HepG2 (cell line): ENCODE results near the gene PAXIP1. TPM values are rescaled to one million over a fixed set of nuclear protein-coding genes. Genes with fewer than 3 reads are reported as not detected.

Source experiments
- ATAC-seq: fragments of 200-7000 bp; cut with Tn5 transposase; 3 replicates; pipeline ENCODE4 v1.9.1; 2020; ENCODE audit warnings: mild to moderate bottlenecking, moderate library complexity
- BruUV-seq: library from RNA; stranded (reverse); fragments of 400-500 nt; replicated peaks from 2 replicates; lab custom pipeline; 2021; lab: Mats Ljungman, UMichigan
- CTCF ChIA-PET: fragments of 300-600 bp; formaldehyde crosslinking; extraction: SDS; loops from one replicate; lab custom pipeline; 2021; ENCODE audit warnings: low total read pairs, inconsistent platforms, low intra/inter-chr PET ratio; lab: Yijun Ruan, JAX
- POLR2A ChIA-PET: fragments of 350-600 bp; sonication (Branson Sonifier 250); formaldehyde crosslinking; loops from one replicate; lab custom pipeline; 2020; ENCODE audit warnings: antibody characterized with exemption, inconsistent platforms; lab: Yijun Ruan, JAX
- DNase-seq: peaks from one replicate; pipeline ENCODE4 v3.0.0-alpha.2; 2015; ENCODE audit warnings: low spot score
- FAIRE-seq: peaks from 3 replicates; lab custom pipeline; 2011; peaks lifted over from hg19 to GRCh38; lab: Jason Lieb, UNC
- H2AFZ ChIP-seq: one replicate; pipeline ENCODE4 v1.6.1; 2011; ENCODE audit warnings: low read length, inconsistent platforms
- H3K27ac ChIP-seq: fragments of 300-600 bp; 3 replicates; pipeline ENCODE4 v1.8.0; 2011; ENCODE audit warnings: mixed run types, mild to moderate bottlenecking, mixed read lengths, low read length, inconsistent platforms; ENCODE audit not compliant: insufficient read depth; ENCODE audit errors: extremely low read length
- H3K27me3 ChIP-seq, 2 experiments: fragments of 200-600 bp in 1 of 2; 2 replicates in 1 of 2; 3 replicates in 1 of 2; pipeline versions ENCODE4 v1.6.0 to v1.8.0; 2011; ENCODE audit warnings: low read length in 2 of 2, mild to moderate bottlenecking in 2 of 2, moderate library complexity in 2 of 2, inconsistent platforms in 1 of 2; ENCODE audit not compliant: insufficient read depth in 2 of 2, control insufficient read depth in 1 of 2
- H3K36me3 ChIP-seq, 2 experiments: fragments of 200-600 bp in 1 of 2; replicated peaks in 1 of 2; 2 replicates in 1 of 2; 3 replicates in 1 of 2; pipeline versions ENCODE4 v1.5.1 to v1.8.0; 2011; ENCODE audit warnings: low read length in 2 of 2, inconsistent platforms in 1 of 2; ENCODE audit not compliant: insufficient read depth in 2 of 2, control insufficient read depth in 1 of 2
- H3K4me1 ChIP-seq: 2 replicates; pipeline ENCODE4 v1.5.1; 2012; ENCODE audit warnings: low read length, inconsistent platforms; ENCODE audit not compliant: insufficient read depth
- H3K4me2 ChIP-seq: 2 replicates; pipeline ENCODE4 v1.6.0; 2011; ENCODE audit warnings: low read depth, low read length, inconsistent platforms
- H3K4me3 ChIP-seq, 3 experiments: fragments of 200-600 bp in 1 of 3; sonication (generic), shearing (Covaris generic) in 1 of 3; replicated peaks in 1 of 3; 2 replicates each; pipeline ENCODE4 v1.5.1; 2011 to 2016; ENCODE audit warnings: low read length in 3 of 3, inconsistent platforms in 2 of 3, low read depth in 2 of 3, mild to moderate bottlenecking in 2 of 3, control low read depth in 1 of 3, mixed read lengths in 1 of 3; ENCODE audit not compliant: insufficient read depth in 1 of 3
- H3K79me2 ChIP-seq: one replicate; pipeline ENCODE4 v1.6.1; 2011; ENCODE audit warnings: low read length, inconsistent platforms; ENCODE audit not compliant: insufficient read depth
- H3K9ac ChIP-seq: 2 replicates; pipeline ENCODE4 v1.6.0; 2011; ENCODE audit warnings: mild to moderate bottlenecking, low read depth, low read length, inconsistent platforms; ENCODE audit not compliant: insufficient read depth
- H3K9me3 ChIP-seq: 2 replicates; pipeline ENCODE4 v1.5.1; 2012; ENCODE audit warnings: mild to moderate bottlenecking, low read length
- H4K20me1 ChIP-seq: 2 replicates; pipeline ENCODE4 v1.6.0; 2011; ENCODE audit warnings: inconsistent platforms, mild to moderate bottlenecking, low read length, moderate library complexity; ENCODE audit not compliant: insufficient read depth
- E2F1 ChIP-seq: sonication (generic); formaldehyde crosslinking; IDR thresholded peaks from 2 replicates; pipeline ENCODE4 v1.5.0; 2020; ENCODE audit warnings: missing genetic modification reagents
- EED ChIP-seq: sonication (generic); formaldehyde crosslinking; IDR thresholded peaks from 2 replicates; pipeline ENCODE4 v1.5.0; 2020; ENCODE audit warnings: mild to moderate bottlenecking, missing genetic modification reagents
- ETV5 ChIP-seq: IDR thresholded peaks from 2 replicates; pipeline ENCODE4 v1.6.1; 2018; ENCODE audit warnings: missing biosample characterization, missing genetic modification reagents, inconsistent platforms, borderline replicate concordance
- IKZF4 ChIP-seq: sonication (generic); formaldehyde crosslinking; IDR thresholded peaks from 2 replicates; pipeline ENCODE4 v1.5.1; 2020; ENCODE audit warnings: borderline replicate concordance, mild to moderate bottlenecking, low read depth, missing genetic modification reagents; ENCODE audit errors: not compliant biosample characterization
- RAD21 ChIP-seq: fragments of 450-650 bp; formaldehyde crosslinking; IDR thresholded peaks from 2 replicates; pipeline ENCODE4 v1.5.0; 2020; ENCODE audit warnings: mild to moderate bottlenecking
- ZBED4 ChIP-seq: sonication (generic); formaldehyde crosslinking; IDR thresholded peaks from 2 replicates; pipeline ENCODE4 v1.4.0; 2020; ENCODE audit warnings: missing genetic modification reagents, borderline replicate concordance
- ZBTB46 ChIP-seq: sonication (generic); formaldehyde crosslinking; IDR thresholded peaks from 2 replicates; pipeline ENCODE4 v1.4.0; 2020; ENCODE audit warnings: mild to moderate bottlenecking, missing genetic modification reagents, borderline replicate concordance
- ZKSCAN5 ChIP-seq: sonication (generic); formaldehyde crosslinking; IDR thresholded peaks from 2 replicates; pipeline ENCODE4 v1.5.1; 2020; ENCODE audit warnings: mild to moderate bottlenecking, missing genetic modification reagents
- ZNF331 ChIP-seq: sonication (generic); formaldehyde crosslinking; IDR thresholded peaks from 2 replicates; pipeline ENCODE4 v1.4.0; 2020; ENCODE audit warnings: missing genetic modification reagents
- ZNF557 ChIP-seq: sonication (generic); formaldehyde crosslinking; IDR thresholded peaks from 2 replicates; pipeline ENCODE4 v1.4.0; 2020; ENCODE audit warnings: missing genetic modification reagents
- WGBS: methylation state at CpG from one replicate; pipeline ENCODE4 v1.1.6; 2017; ENCODE audit warnings: low lambda C conversion rate; 5-methylcytosine and 5-hydroxymethylcytosine counted together
- in situ Hi-C: cut with HindIII; loops from 2 replicates; pipeline ENCODE4 v1.10.0; 2017; ENCODE audit warnings: low pct_unique_long_range_greater_than_20kb; ENCODE audit not compliant: extremely low pct_ligation_motif_present
- intact Hi-C: fragments of 100-400 bp; cut with micrococcal nuclease; formaldehyde crosslinking; loops from one replicate; pipeline ENCODE4 v1.10.0; 2022; ENCODE audit not compliant: unreplicated experiment
- polyA plus RNA-seq, 8 experiments: library from polyadenylated mRNA; depleted of rRNA in 3 of 8; stranded (reverse) in 7 of 8; unstranded in 1 of 8; fragments of >200 nt; fragmentation: Illumina TruSeq in 4 of 8; extraction: Trizol in 4 of 8; gene quantifications; 2 replicates each; pipeline versions ENCODE4 v1.2.1 to v1.2.3, GENCODE V29; 2011 to 2016; ENCODE audit warnings: low read depth in 4 of 8, missing spikeins in 1 of 8, mixed read lengths in 1 of 8; ENCODE audit not compliant: insufficient read depth in 1 of 8
- total RNA-seq, 5 experiments: library from RNA; depleted of rRNA; stranded (reverse); fragments of >200 nt; fragmentation: Illumina TruSeq; extraction: Trizol; gene quantifications; 2 replicates each; pipeline ENCODE4 v1.2.3, GENCODE V29; 2016; ENCODE audit warnings: low read depth in 1 of 5

Gene PAXIP1
- total and polyA plus RNA-seq, 2 of the 13 experiments (the other 11 are each of a cell fraction or from before 2014, with no cell fraction given), result 11.6 to 16.2 TPM

- H3K79me2 ChIP-seq, result peaks cover 27% of the 10 kb centered on the region
- no peak for DNase-seq
- 86% methylated on average over 1 of the region's 1 CpG for WGBS
- H3K27me3 ChIP-seq, result no peaks in the 10 kb centered on the region
- ChIA-PET POLR2A (no interaction called here), CTCF (no interaction called here)
- in situ Hi-C loops (no loop called here), intact Hi-C loops (no loop called here)
- H3K4me2 ChIP-seq, result no peak overlapping the region
- H2AFZ ChIP-seq, result no peak overlapping the region
- H3K27ac ChIP-seq, result no peak overlapping the region
- FAIRE-seq, result no peak
- TF ChIP-seq ZNF331 (no peak), ETV5 (CRISPR knock-in tag) (no peak), ZBTB46 (CRISPR knock-in tag) (no peak), IKZF4 (no peak), ZBED4 (CRISPR knock-in tag) (no peak), ZKSCAN5 (no peak), RAD21 (CRISPR knock-in tag) (no peak), EED (no peak), ZNF557 (no peak), E2F1 (CRISPR knock-in tag) (no peak)
- H3K4me1 ChIP-seq, result peaks cover 20% of the 10 kb centered on the region
- H3K4me3 ChIP-seq, result no peak overlapping the region
- no peaks in the 10 kb centered on the region; the same call in 1 of the 2 replicates for H4K20me1 ChIP-seq
- H3K9ac ChIP-seq, result no peak overlapping the region
- H3K36me3 ChIP-seq, result peaks cover 10 to 54% of the 10 kb centered on the region in 2 experiments; a peak in 4 of 5 replicates
- BruUV-seq, result no TSS peak
- H3K9me3 ChIP-seq, result no peaks in the 10 kb centered on the region
- ATAC-seq, result no peak
Observed at GRCh38 chr7:154996101-154996500, 6.8 kb downstream of the PAXIP1 start.
